Measurements from ENCODE around the gene REG1B.

Gene REG1B

DNA sequence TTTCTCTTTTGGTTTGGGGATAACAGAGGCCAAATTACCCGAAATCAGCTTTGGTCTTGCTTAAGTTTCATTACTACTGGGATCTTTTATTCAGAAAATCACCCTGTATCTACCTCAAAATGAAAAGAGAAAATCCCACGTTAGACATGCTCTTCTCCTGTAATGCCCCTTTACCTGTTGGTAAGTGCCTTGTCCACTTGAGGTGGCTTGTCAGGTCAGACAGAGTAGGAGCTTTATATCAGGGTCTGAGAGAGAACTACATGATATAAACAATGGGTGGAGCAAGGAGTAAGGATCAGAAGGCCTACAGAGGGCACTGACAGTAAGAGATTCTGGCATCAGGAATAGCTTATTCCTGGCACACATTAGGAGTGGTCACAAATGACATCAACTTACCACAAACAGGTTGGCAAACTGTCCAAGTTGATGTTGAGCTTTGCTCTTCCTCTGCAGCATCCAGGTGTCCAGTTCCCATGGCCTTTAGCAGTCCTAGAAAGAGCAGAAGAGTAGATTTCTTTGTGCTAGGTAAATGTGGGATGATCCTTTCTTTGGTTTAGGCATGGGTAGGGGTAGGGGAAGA lies at the start of gene REG1B:
REG1B (minus strand) TSS at position 209 of the 580 bp plus-strand sequence. CDS start 381 bp downstream, outside the sequence.
- Mint-ChIP-seq H3K36me3 (no peaks in the 10 kb centered on the region), H3K4me1 (ENCODE audit: low read depth) (no peaks in the 10 kb centered on the region), H3K27ac (no peak within 1 kb of the TSS), H3K4me3 (no peak within 1 kb of the TSS), H3K9me3 (ENCODE audit: low read depth) (no peaks in the 10 kb centered on the region), H3K27me3 (no peaks in the 10 kb centered on the region)

- no peaks in the 10 kb centered on the region for H3K36me3 Mint-ChIP-seq
- no peaks in the 10 kb centered on the region for H3K4me1 Mint-ChIP-seq (ENCODE audit: low read depth)
These were observed 43.9 kb upstream of the REG1B start for GRCh38 chr2:79131687-79132086.

GRCh38 chr2:79129804-79130203 lies 42.0 kb upstream of the REG1B start:
- H3K27ac Mint-ChIP-seq, result no peak overlapping the region
- peaks cover 3% of the 10 kb centered on the region for H3K9me3 Mint-ChIP-seq (ENCODE audit: low read depth)
- H3K4me1 Mint-ChIP-seq (ENCODE audit: low read depth), result no peaks in the 10 kb centered on the region
- H3K4me3 Mint-ChIP-seq, result no peak overlapping the region
- no peaks in the 10 kb centered on the region for H3K36me3 Mint-ChIP-seq
- no peaks in the 10 kb centered on the region for H3K27me3 Mint-ChIP-seq

More at GRCh38 chr2:79131687-79132086, 43.9 kb upstream of the REG1B start:
- Mint-ChIP-seq H3K27ac (no peak overlapping the region), H3K4me3 (no peak overlapping the region), H3K27me3 (no peaks in the 10 kb centered on the region), H3K9me3 (ENCODE audit: low read depth) (peaks cover 3% of the 10 kb centered on the region)

DNA sequence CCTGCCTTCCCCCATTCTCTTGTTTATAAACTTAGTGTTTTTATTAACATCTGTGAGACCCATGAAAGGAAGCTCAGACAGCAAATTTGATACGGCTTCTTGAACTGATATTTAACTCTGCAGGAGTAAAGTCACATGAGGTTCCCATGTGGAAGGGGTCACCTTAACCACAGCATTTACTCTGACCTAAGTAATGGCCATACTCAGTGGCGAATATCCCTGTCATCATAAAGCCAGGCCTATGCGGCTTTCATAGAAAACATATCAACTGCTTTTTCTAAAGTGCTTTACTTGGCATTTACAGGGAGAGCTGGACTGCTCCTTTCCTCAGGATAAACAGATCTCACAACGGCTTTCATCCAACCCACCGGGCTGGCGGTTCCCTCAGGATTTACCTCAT lies 41.5 kb upstream of the REG1B start:
- Mint-ChIP-seq H3K27me3 (no peaks in the 10 kb centered on the region), H3K4me1 (ENCODE audit: low read depth) (no peaks in the 10 kb centered on the region), H3K36me3 (no peaks in the 10 kb centered on the region), H3K9me3 (ENCODE audit: low read depth) (peaks cover 5% of the 10 kb centered on the region), H3K27ac (no peak overlapping the region), H3K4me3 (no peak overlapping the region)

- Mint-ChIP-seq H3K36me3 (no peaks in the 10 kb centered on the region), H3K27ac (no peak overlapping the region), H3K27me3 (no peaks in the 10 kb centered on the region), H3K9me3 (ENCODE audit: low read depth) (peaks cover 7% of the 10 kb centered on the region), H3K4me3 (no peak overlapping the region), H3K4me1 (ENCODE audit: low read depth) (no peaks in the 10 kb centered on the region)
These were observed 40.6 kb upstream of the REG1B start for GRCh38 chr2:79128406-79128805.

DNA sequence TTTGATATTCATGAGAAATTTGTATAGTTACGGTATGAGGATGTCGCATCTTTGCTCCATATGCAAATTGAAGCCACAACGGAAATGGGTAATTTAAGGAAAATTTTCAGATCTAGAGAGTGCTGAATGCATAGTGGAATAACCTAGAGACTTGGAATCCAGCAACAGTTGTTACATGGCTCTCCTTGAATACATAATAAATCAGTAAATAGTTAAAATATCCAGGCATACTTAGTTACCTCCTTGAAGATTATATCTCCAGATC lies 37.9 kb upstream of the REG1B start:
- peaks cover 7% of the 10 kb centered on the region for H3K9me3 Mint-ChIP-seq (ENCODE audit: low read depth)
- no peak overlapping the region for H3K27ac Mint-ChIP-seq
- H3K4me1 Mint-ChIP-seq (ENCODE audit: low read depth), result no peaks in the 10 kb centered on the region
- H3K4me3 Mint-ChIP-seq, result no peak overlapping the region
- no peaks in the 10 kb centered on the region for H3K27me3 Mint-ChIP-seq
- H3K36me3 Mint-ChIP-seq, result no peaks in the 10 kb centered on the region

DNA sequence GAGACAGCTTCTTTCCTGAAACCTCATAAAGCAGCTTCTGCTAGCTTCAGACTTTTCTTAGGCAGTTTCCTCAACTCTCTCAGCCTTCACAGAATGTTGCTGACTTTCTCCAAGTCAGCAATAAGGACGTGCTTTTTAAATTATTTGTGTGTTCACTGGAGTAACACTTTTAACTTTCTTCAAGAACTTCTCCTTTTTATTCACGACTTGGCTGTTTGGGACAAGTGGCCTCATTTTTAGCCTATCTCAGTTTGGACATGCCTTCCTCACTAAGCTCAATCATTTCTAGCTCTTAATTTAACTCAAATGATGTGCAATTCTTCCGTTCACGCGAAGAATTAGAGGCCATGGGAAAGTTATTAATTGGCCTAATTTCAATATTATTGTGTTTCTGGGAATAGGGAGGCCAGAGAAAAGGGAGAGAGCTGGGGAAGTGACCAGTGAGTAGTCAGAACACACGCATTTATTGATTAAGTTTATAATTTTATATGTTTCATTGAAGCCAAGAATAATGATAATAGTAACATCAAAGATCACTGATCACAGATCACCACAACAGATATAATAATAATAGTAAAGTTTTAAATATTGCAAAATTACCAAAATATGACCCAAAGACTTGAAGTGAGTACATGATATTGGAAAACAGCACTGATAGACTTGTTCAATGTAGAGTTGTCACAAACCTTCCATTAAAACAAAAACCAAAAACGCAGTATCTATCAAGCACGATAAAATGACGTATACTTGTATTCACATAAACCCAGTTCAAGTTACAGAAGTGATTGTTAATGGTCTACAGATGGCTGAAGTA lies 37.3 kb upstream of the REG1B start:
- Mint-ChIP-seq H3K27me3 (no peaks in the 10 kb centered on the region), H3K36me3 (no peaks in the 10 kb centered on the region), H3K9me3 (ENCODE audit: low read depth) (peaks cover 7% of the 10 kb centered on the region), H3K4me1 (ENCODE audit: low read depth) (no peaks in the 10 kb centered on the region), H3K27ac (no peak overlapping the region), H3K4me3 (no peak overlapping the region)

DNA sequence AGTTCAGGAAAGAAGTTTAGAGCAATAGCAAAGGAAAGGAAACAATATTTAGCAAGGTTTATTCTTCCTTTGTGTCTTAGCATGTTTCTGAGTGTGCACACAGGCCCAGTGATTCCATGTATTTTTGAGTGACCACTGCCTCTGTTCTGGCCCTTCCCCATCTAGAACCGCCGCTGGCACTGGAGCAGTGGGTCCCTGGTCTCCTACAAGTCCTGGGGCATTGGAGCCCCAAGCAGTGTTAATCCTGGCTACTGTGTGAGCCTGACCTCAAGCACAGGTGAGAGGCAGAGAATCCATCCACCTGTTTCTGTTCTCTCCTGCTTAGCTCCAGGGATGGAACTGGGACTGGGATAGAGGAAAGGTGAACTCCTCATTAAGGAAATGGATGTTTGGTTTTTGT lies 34.9 kb upstream of the REG1B start:
- no peaks in the 10 kb centered on the region for H3K4me1 Mint-ChIP-seq (ENCODE audit: low read depth)
- no peak overlapping the region for H3K4me3 Mint-ChIP-seq
- no peaks in the 10 kb centered on the region for H3K27me3 Mint-ChIP-seq
- peaks cover 4% of the 10 kb centered on the region for H3K9me3 Mint-ChIP-seq (ENCODE audit: low read depth)
- H3K27ac Mint-ChIP-seq, result no peak overlapping the region
- no peaks in the 10 kb centered on the region for H3K36me3 Mint-ChIP-seq

- no peaks in the 10 kb centered on the region for H3K27me3 Mint-ChIP-seq
- H3K27ac Mint-ChIP-seq, result no peak within 1 kb of the TSS
- no peaks in the 10 kb centered on the region for H3K36me3 Mint-ChIP-seq
- H3K4me3 Mint-ChIP-seq, result no peak within 1 kb of the TSS
- H3K4me1 Mint-ChIP-seq (ENCODE audit: low read depth), result no peaks in the 10 kb centered on the region
- H3K9me3 Mint-ChIP-seq (ENCODE audit: low read depth), result peaks cover 4% of the 10 kb centered on the region
These were observed 32.5 kb upstream of the REG1B start, which contains the start of gene REG1A for GRCh38 chr2:79120194-79120713. TSS of gene REG1A (plus strand) at chr2:79120488. CDS start at chr2:79120862, 374 bp downstream.

GRCh38 chr2:79116997-79117928 lies 29.5 kb upstream of the REG1B start:
- Mint-ChIP-seq H3K27ac (no peak overlapping the region), H3K27me3 (no peaks in the 10 kb centered on the region), H3K9me3 (ENCODE audit: low read depth) (no peaks in the 10 kb centered on the region), H3K36me3 (no peaks in the 10 kb centered on the region), H3K4me3 (no peak overlapping the region), H3K4me1 (ENCODE audit: low read depth) (no peaks in the 10 kb centered on the region)

DNA sequence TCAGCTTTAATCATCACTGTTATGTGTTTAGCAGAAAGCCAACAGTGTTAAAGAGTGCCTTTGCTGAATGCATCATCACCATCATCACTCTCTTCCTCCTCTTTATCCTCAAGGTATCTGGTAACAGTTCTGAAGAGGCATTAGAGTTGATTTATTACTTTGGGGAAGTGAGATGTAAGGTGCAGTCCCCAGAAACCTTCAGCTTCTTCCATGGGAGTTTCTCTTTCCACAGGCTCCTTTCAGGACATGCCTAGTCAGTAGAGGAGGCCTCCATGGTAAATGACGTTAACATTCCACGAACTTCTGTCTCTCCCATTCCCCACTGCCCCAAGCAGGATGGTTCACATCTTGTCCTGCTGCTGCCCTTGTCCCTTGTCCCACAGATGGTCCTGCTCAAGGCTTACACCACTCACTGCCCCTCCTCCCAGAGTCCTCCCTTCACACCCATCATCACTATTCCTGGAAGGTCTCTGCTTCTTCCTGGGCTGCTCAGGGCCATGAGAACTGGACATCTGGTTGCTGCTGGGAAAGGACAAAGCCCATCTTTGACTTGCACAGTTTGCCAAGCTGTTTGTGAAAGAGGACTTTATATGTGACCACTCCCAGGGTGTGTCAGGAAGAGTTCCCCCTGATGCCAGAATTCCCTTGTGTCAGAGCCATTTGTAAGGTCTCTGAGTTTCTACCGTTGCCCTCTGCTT lies 27.2 kb upstream of the REG1B start:
- no peaks in the 10 kb centered on the region for H3K36me3 Mint-ChIP-seq

DNA sequence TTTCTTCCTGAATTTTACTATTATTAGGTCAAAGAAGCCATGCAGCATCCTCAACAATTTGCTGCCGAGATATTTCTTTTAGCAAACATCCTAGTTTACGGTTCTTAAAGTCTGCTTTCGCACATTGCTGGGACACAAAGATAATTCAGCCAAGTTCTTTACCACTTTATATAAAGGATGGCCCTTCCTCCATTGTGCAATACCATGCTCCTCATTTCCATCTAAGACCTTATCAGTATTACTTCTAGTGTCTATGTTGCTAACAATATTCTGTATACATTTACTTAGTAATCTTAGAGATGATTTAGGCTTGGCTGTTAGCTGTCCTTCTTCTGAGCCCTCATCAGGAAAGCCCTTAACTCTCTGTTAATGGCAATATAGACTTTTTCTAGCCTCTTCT lies 24.5 kb upstream of the REG1B start:
- no peaks in the 10 kb centered on the region for H3K9me3 Mint-ChIP-seq (ENCODE audit: low read depth)
- H3K27me3 Mint-ChIP-seq, result no peaks in the 10 kb centered on the region

More for the DNA sequence above, 27.2 kb upstream of the REG1B start:
- no peaks in the 10 kb centered on the region for H3K4me1 Mint-ChIP-seq (ENCODE audit: low read depth)
- no peak overlapping the region for H3K4me3 Mint-ChIP-seq
- no peaks in the 10 kb centered on the region for H3K9me3 Mint-ChIP-seq (ENCODE audit: low read depth)
- no peak overlapping the region for H3K27ac Mint-ChIP-seq
- no peaks in the 10 kb centered on the region for H3K27me3 Mint-ChIP-seq

DNA sequence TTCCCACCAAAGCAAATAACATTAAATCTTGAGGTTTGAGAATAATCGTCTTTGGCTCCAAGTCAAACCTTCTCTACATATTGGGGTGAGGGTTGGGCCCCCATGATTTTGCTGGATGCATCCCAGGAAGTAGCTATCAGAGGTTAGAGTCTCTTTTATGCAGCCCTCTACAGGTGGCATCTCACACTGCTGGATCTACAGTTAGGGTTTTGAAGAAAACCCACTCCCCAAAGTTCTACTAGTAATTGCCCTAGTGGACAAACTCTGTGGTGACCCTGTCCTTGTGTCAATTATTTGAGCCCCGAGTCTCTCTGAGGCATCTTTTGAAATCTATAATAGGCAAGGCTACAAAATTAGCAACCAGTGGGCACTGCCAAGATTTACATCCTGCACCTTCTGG lies 17.5 kb upstream of the REG1B start:
- no peak overlapping the region for H3K27ac Mint-ChIP-seq
- no peak overlapping the region for H3K4me3 Mint-ChIP-seq
- H3K36me3 Mint-ChIP-seq, result no peaks in the 10 kb centered on the region
- H3K27me3 Mint-ChIP-seq, result no peaks in the 10 kb centered on the region
- no peaks in the 10 kb centered on the region for H3K9me3 Mint-ChIP-seq (ENCODE audit: low read depth)
- no peaks in the 10 kb centered on the region for H3K4me1 Mint-ChIP-seq (ENCODE audit: low read depth)

More for the DNA sequence above, 24.5 kb upstream of the REG1B start:
- no peak overlapping the region for H3K27ac Mint-ChIP-seq
- H3K4me1 Mint-ChIP-seq (ENCODE audit: low read depth), result no peaks in the 10 kb centered on the region
- H3K36me3 Mint-ChIP-seq, result no peaks in the 10 kb centered on the region
- no peak overlapping the region for H3K4me3 Mint-ChIP-seq

DNA sequence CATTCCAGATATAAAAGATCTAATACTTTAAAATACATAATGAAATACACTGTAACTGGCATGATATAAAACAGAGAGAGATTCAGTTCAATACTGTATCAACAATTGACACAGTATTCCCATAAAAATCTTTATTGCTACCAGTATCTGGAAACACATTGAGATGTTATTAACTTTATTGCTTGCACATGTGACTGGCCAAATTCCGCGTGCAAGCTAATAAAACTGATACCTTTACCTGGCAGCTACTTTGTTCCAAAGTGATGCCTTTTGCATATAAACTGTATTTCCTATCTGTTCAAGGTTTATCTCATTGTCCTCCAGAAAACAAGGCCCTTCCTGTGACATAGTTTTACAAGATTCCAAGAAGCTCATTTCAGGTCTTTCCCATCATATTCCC lies 15.4 kb upstream of the REG1B start:
- H3K36me3 Mint-ChIP-seq, result no peaks in the 10 kb centered on the region
- no peaks in the 10 kb centered on the region for H3K27me3 Mint-ChIP-seq
- no peak overlapping the region for H3K27ac Mint-ChIP-seq
- H3K9me3 Mint-ChIP-seq (ENCODE audit: low read depth), result no peaks in the 10 kb centered on the region
- no peaks in the 10 kb centered on the region for H3K4me1 Mint-ChIP-seq (ENCODE audit: low read depth)
- no peak overlapping the region for H3K4me3 Mint-ChIP-seq

Measured in activated naive CD8-positive, alpha-beta T cell (primary cell).